Neural progenitor cell (in vitro differentiated cells): ENCODE results near the gene LMOD2. TPM values are rescaled to one million over a fixed set of nuclear protein-coding genes. Genes with fewer than 3 reads are reported as not detected.

ENCODE experiments used
- DNase-seq: peaks from one replicate; pipeline ENCODE4 v3.0.0-alpha.2; 2016; ENCODE audit warnings: low spot score
- H2AFZ ChIP-seq: fragments of 200-600 bp; sonication (generic); replicated peaks from 2 replicates; pipeline ENCODE4 v1.6.1; 2016; ENCODE audit warnings: antibody characterized with exemption
- H3F3A ChIP-seq: fragments of 200-600 bp; sonication (generic); 2 replicates; pipeline ENCODE4 v1.6.1; 2016; ENCODE audit warnings: antibody characterized with exemption, low read depth
- H3K27ac ChIP-seq: fragments of 200-600 bp; sonication (generic); 2 replicates; pipeline ENCODE4 v1.5.1; 2016; ENCODE audit warnings: mild to moderate bottlenecking
- H3K27me3 ChIP-seq: fragments of 200-600 bp; sonication (generic); 2 replicates; pipeline ENCODE4 v1.6.1; 2016; ENCODE audit warnings: mild to moderate bottlenecking, moderate library complexity
- H3K36me3 ChIP-seq: fragments of 200-600 bp; sonication (generic); 2 replicates; pipeline ENCODE4 v1.5.1; 2016
- H3K4me1 ChIP-seq: fragments of 200-600 bp; sonication (generic); 2 replicates; pipeline ENCODE4 v1.6.1; 2016; ENCODE audit warnings: mixed run types
- H3K4me2 ChIP-seq: fragments of 200-600 bp; sonication (generic); 2 replicates; pipeline ENCODE4 v1.6.1; 2016
- H3K4me3 ChIP-seq: fragments of 200-600 bp; sonication (generic); 2 replicates; pipeline ENCODE4 v1.5.1; 2016
- H3K79me2 ChIP-seq: fragments of 200-600 bp; sonication (generic); 2 replicates; pipeline ENCODE4 v1.6.1; 2016; ENCODE audit warnings: low read depth
- H3K9ac ChIP-seq: fragments of 200-600 bp; sonication (generic); 2 replicates; pipeline ENCODE4 v1.6.1; 2016
- H3K9me3 ChIP-seq: fragments of 200-600 bp; sonication (generic); 2 replicates; pipeline ENCODE4 v1.5.1; 2016; ENCODE audit warnings: low read depth
- H4K20me1 ChIP-seq: fragments of 200-600 bp; sonication (generic); 2 replicates; pipeline ENCODE4 v1.6.1; 2016; ENCODE audit warnings: low read depth
- H3K27ac Mint-ChIP-seq: 3 replicates; pipeline ENCODE4 v1.8.0; 2021; ENCODE audit warnings: mixed read lengths
- H3K27me3 Mint-ChIP-seq: 2 replicates; pipeline ENCODE4 v1.8.0; 2022; ENCODE audit warnings: low read depth, mild to moderate bottlenecking, inconsistent platforms, moderate library complexity, mixed read lengths; ENCODE audit not compliant: insufficient read depth
- H3K36me3 Mint-ChIP-seq: 3 replicates; pipeline ENCODE4 v1.8.0; 2021; ENCODE audit warnings: mixed read lengths
- H3K4me1 Mint-ChIP-seq: 3 replicates; pipeline ENCODE4 v1.8.0; 2021; ENCODE audit warnings: mixed read lengths
- H3K4me3 Mint-ChIP-seq: 3 replicates; pipeline ENCODE4 v1.8.0; 2021; ENCODE audit warnings: mild to moderate bottlenecking, moderate library complexity, mixed read lengths
- H3K9me3 Mint-ChIP-seq: 3 replicates; pipeline ENCODE4 v1.8.0; 2020; ENCODE audit warnings: mixed read lengths
- CTCF ChIP-seq: fragments of 200-600 bp; sonication (generic); IDR thresholded peaks from 2 replicates; pipeline ENCODE4 v1.5.1; 2017; ENCODE audit warnings: antibody characterized with exemption, mild to moderate bottlenecking
- EZH2 ChIP-seq: fragments of 200-600 bp; sonication (generic); IDR thresholded peaks from 2 replicates; pipeline ENCODE4 v1.6.1; 2017; ENCODE audit warnings: antibody characterized with exemption, mild to moderate bottlenecking, moderate library complexity
- EZH2phosphoT487 ChIP-seq: fragments of 200-600 bp; sonication (generic); IDR thresholded peaks from 2 replicates; pipeline ENCODE4 v1.6.1; 2017; ENCODE audit warnings: antibody characterized with exemption
- total RNA-seq: library from RNA; depleted of rRNA; stranded (reverse); fragments of >200 nt; gene quantifications from 2 replicates; pipeline ENCODE4 v1.2.3, GENCODE V29; 2015; ENCODE audit warnings: low replicate concordance

The LMOD2 gene
- total RNA-seq, 1 donor from 2014 or later: not detected

- no peaks in the 10 kb centered on the region for H3K9me3 Mint-ChIP-seq
- H3K36me3 Mint-ChIP-seq: peaks cover 13% of the 10 kb centered on the region
- Histone ChIP-seq H3K27me3 (no peaks in the 10 kb centered on the region), H3K27ac (no peak overlapping the region), H3K4me3 (no peak overlapping the region), H3K36me3 (peaks cover 7% of the 10 kb centered on the region), H3K79me2 (peaks cover 61% of the 10 kb centered on the region), H3K4me2 (no peak overlapping the region), H3K9me3 (no peaks in the 10 kb centered on the region), H4K20me1 (peaks cover 41% of the 10 kb centered on the region), H3K9ac (no peak overlapping the region), H2AFZ (no peak overlapping the region), H3K4me1 (peaks cover 6% of the 10 kb centered on the region), H3F3A (peaks cover 12% of the 10 kb centered on the region)
- no peak overlapping the region for H3K4me3 Mint-ChIP-seq
- no peak overlapping the region for H3K27ac Mint-ChIP-seq
- TF ChIP-seq EZH2 (no peak), CTCF (no peak), EZH2phosphoT487 (no peak)
- H3K27me3 Mint-ChIP-seq: no peaks in the 10 kb centered on the region
- no peak for DNase-seq
- peaks cover 22% of the 10 kb centered on the region for H3K4me1 Mint-ChIP-seq
Observed at GRCh38 chr7:123710683-123711082, 55.0 kb downstream of the LMOD2 start.

GRCh38 chr7:123711832-123712293 lies 56.2 kb downstream of the LMOD2 start:
- no peaks in the 10 kb centered on the region for H3K9me3 ChIP-seq
- peaks cover 71% of the 10 kb centered on the region for H3K79me2 ChIP-seq
- no peak overlapping the region for H3K27ac Mint-ChIP-seq
- DNase-seq: no peak
- H3K9ac ChIP-seq: no peak overlapping the region
- H3K27ac ChIP-seq: no peak overlapping the region
- peaks cover 8% of the 10 kb centered on the region for H3K36me3 Mint-ChIP-seq
- H2AFZ ChIP-seq: no peak overlapping the region
- TF ChIP-seq EZH2 (no peak), CTCF (no peak), EZH2phosphoT487 (no peak)
- no peak overlapping the region for H3K4me3 ChIP-seq
- H3K27me3 Mint-ChIP-seq: no peaks in the 10 kb centered on the region
- peaks cover 22% of the 10 kb centered on the region for H3K4me1 Mint-ChIP-seq
- H3K27me3 ChIP-seq: no peaks in the 10 kb centered on the region
- no peaks in the 10 kb centered on the region for H3K9me3 Mint-ChIP-seq
- H3K4me1 ChIP-seq: peaks cover 6% of the 10 kb centered on the region
- no peak overlapping the region for H3K4me2 ChIP-seq
- peaks cover 4% of the 10 kb centered on the region for H3F3A ChIP-seq
- no peak overlapping the region for H3K4me3 Mint-ChIP-seq
- peaks cover 48% of the 10 kb centered on the region for H4K20me1 ChIP-seq
- no peaks in the 10 kb centered on the region for H3K36me3 ChIP-seq

GRCh38 chr7:123712619-123713018 lies 57.0 kb downstream of the LMOD2 start:
- no peak overlapping the region for H3K4me2 ChIP-seq

More at GRCh38 chr7:123712619-123713018, 57.0 kb downstream of the LMOD2 start:
- Histone ChIP-seq H3K9ac (no peak overlapping the region), H3K36me3 (no peaks in the 10 kb centered on the region), H4K20me1 (peaks cover 48% of the 10 kb centered on the region), H3K4me3 (no peak overlapping the region), H2AFZ (no peak overlapping the region), H3F3A (peaks cover 4% of the 10 kb centered on the region), H3K79me2 (peaks cover 79% of the 10 kb centered on the region), H3K9me3 (no peaks in the 10 kb centered on the region), H3K4me1 (peaks cover 6% of the 10 kb centered on the region), H3K27ac (no peak overlapping the region), H3K27me3 (no peaks in the 10 kb centered on the region)
- no peak for DNase-seq
- H3K9me3 Mint-ChIP-seq: no peaks in the 10 kb centered on the region
- peaks cover 24% of the 10 kb centered on the region for H3K4me1 Mint-ChIP-seq
- TF ChIP-seq EZH2phosphoT487: no peak
- TF ChIP-seq CTCF: no peak
- TF ChIP-seq EZH2: no peak
- no peak overlapping the region for H3K27ac Mint-ChIP-seq
- no peak overlapping the region for H3K4me3 Mint-ChIP-seq
- peaks cover 13% of the 10 kb centered on the region for H3K36me3 Mint-ChIP-seq
- no peaks in the 10 kb centered on the region for H3K27me3 Mint-ChIP-seq

Other genes with a start within 250 kb of the LMOD2 start
- 0.58 and 0.84 TPM in 2 replicates for gene IQUB, start 121.3 kb upstream of the LMOD2 start, total RNA-seq
- 62.8 and 118 TPM in 2 replicates for gene NDUFA5, start 98.0 kb upstream of the LMOD2 start, total RNA-seq
- gene ASB15, start 54.0 kb upstream of the LMOD2 start, total RNA-seq: not detected in 2 replicates
- 21.4 and 30.4 TPM in 2 replicates for gene WASL, start 93.1 kb downstream of the LMOD2 start, total RNA-seq
- gene HYAL4, start 189.3 kb downstream of the LMOD2 start, total RNA-seq: not detected in 2 replicates